ENCODE data around the gene KAZN. TPM values are rescaled to one million over a fixed set of nuclear protein-coding genes. Genes with fewer than 3 reads are reported as not detected.

The KAZN gene
- total and polyA plus RNA-seq, 11 donors: 0.65 to 6.5 (median 2.3) TPM

GRCh38 chr1:14913482-14914177 is 315.1 kb downstream of the KAZN start:
- intact Hi-C loops (cut with DNase I): loop anchor here in 3 of 10 donors (2.0 to 10.0 kb wide), 4 partner anchors 113 to 799 kb away; no protein-coding TSS in a partner anchor
- ATAC-seq (no peak), DNase-seq (peak in 1 of 5 donors; percentile 40)
- WGBS, 4 donors: 87 to 94% (median 92%) methylated on average over 11 to 14 of the region's 14 CpGs
- no peaks in the 10 kb centered on the region for H3K9me3 ChIP-seq
- no peaks in the 10 kb centered on the region for H3K36me3 ChIP-seq
- no peak overlapping the region for H3K4me3 ChIP-seq
- no peak overlapping the region for H3K27ac ChIP-seq
- no peak for TF ChIP-seq POLR2A (IDR thresholded peaks at IDR 0.05)
- TF ChIP-seq CTCF (IDR thresholded peaks at IDR 0.05): no peak
- H3K4me1 ChIP-seq: peaks cover 0 to 8% (median 0%) of the 10 kb centered on the region in 12 donors
- H3K27me3 ChIP-seq: no peaks in the 10 kb centered on the region

- no peak overlapping the region for H3K27ac ChIP-seq
- ATAC-seq (no peak), DNase-seq (peak in 1 of 5 donors; percentile 26)
- no peaks in the 10 kb centered on the region for H3K9me3 ChIP-seq
- no peaks in the 10 kb centered on the region for H3K27me3 ChIP-seq
- H3K4me1 ChIP-seq: peaks cover 0 to 8% (median 0%) of the 10 kb centered on the region in 12 donors
- TF ChIP-seq POLR2A (IDR thresholded peaks at IDR 0.05) (no peak), CTCF (IDR thresholded peaks at IDR 0.05) (no peak)
- 76 to 84% (median 80%) methylated on average over 11 of the region's 11 CpGs for WGBS, 4 donors
- intact Hi-C loops (cut with DNase I): loop anchor here in 3 of 10 donors (2.0 to 10.0 kb wide), 4 partner anchors 112 to 800 kb away; no protein-coding TSS in a partner anchor
- no peak overlapping the region for H3K4me3 ChIP-seq
- H3K36me3 ChIP-seq: no peaks in the 10 kb centered on the region
Measured at GRCh38 chr1:14914351-14914988, 316.0 kb downstream of the KAZN start.

GRCh38 chr1:14915356-14916054 is 317.0 kb downstream of the KAZN start:
- peak; percentile 80 to 93 (median 90) for TF ChIP-seq CTCF (IDR thresholded peaks at IDR 0.05)
- no peak for TF ChIP-seq POLR2A (IDR thresholded peaks at IDR 0.05)
- no peak overlapping the region for H3K4me3 ChIP-seq
- no peak overlapping the region for H3K27ac ChIP-seq
- intact Hi-C loops (cut with DNase I): loop anchor here in 4 of 10 donors (1.0 to 10.0 kb wide), 5 partner anchors 111 to 801 kb away; no protein-coding TSS in a partner anchor
- ATAC-seq (peak in 3 of 4 donors; percentile 48 to 62 (median 59)), DNase-seq (peak in 4 of 5 donors; percentile 27 to 53 (median 43))
- H3K36me3 ChIP-seq: no peaks in the 10 kb centered on the region
- H3K27me3 ChIP-seq: no peaks in the 10 kb centered on the region
- H3K4me1 ChIP-seq: peaks cover 0 to 2% (median 0%) of the 10 kb centered on the region in 12 donors
- 39 to 52% (median 47%) methylated on average over 9 of the region's 9 CpGs for WGBS, 4 donors
- no peaks in the 10 kb centered on the region for H3K9me3 ChIP-seq
